Nephron (organoid): ENCODE results near the gene SMOC1.

Source experiments
- H3K27ac Mint-ChIP-seq, 3 experiments: 2 replicates each; pipeline ENCODE4 v1.8.0; 2020; ENCODE audit warnings: mixed read lengths in 3 of 3, mild to moderate bottlenecking in 2 of 3, moderate library complexity in 1 of 3
- H3K27me3 Mint-ChIP-seq: 2 replicates; pipeline ENCODE4 v1.8.0; 2021; ENCODE audit warnings: low read depth, mild to moderate bottlenecking, moderate library complexity, mixed read lengths
- H3K36me3 Mint-ChIP-seq: 2 replicates; pipeline ENCODE4 v1.8.0; 2020; ENCODE audit warnings: low read depth, mixed read lengths
- H3K4me1 Mint-ChIP-seq: 2 replicates; pipeline ENCODE4 v1.8.0; 2020; ENCODE audit warnings: mixed read lengths
- H3K4me3 Mint-ChIP-seq, 3 experiments: 2 replicates each; pipeline ENCODE4 v1.8.0; 2020; ENCODE audit warnings: mild to moderate bottlenecking in 3 of 3, mixed read lengths in 3 of 3, moderate library complexity in 2 of 3
- H3K9me3 Mint-ChIP-seq: 2 replicates; pipeline ENCODE4 v1.8.0; 2020; ENCODE audit warnings: mixed read lengths
- TF ChIP-seq, protein P1 (sequence below), 3 experiments: fragments of 200-600 bp; sonication (generic); IDR thresholded peaks; one replicate each; pipeline ENCODE4 v1.5.0; 2021; ENCODE audit warnings: antibody characterized with exemption in 3 of 3; ENCODE audit not compliant: unreplicated experiment in 3 of 3

The SMOC1 gene

DNA sequence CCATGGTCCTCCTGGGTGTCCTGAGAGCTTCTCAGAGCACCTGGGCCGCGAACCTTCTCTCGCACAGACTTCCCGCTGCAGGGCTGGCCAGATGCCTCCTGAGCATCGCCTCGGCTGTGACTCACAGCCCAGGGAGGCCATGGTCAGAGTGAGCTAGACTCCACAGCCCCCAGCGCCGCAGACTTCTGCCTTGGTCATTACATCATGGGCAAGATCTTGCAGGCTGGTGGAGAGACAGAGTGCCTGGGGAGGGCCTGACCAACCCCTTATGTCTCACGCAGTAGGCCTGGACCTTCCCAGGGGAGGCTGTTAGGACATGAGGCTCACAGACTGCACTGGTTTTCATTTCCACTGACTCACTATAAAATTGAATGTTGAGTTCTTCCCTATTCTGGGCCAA lies 41.8 kb downstream of the SMOC1 start:
- Mint-ChIP-seq H3K9me3 (no peaks in the 10 kb centered on the region), H3K4me3 (no peak overlapping the region), H3K27me3 (peaks cover 17% of the 10 kb centered on the region), H3K4me1 (peaks cover 7% of the 10 kb centered on the region), H3K27ac (no peak overlapping the region), H3K36me3 (no peaks in the 10 kb centered on the region)
- TF ChIP-seq, protein P1, sequence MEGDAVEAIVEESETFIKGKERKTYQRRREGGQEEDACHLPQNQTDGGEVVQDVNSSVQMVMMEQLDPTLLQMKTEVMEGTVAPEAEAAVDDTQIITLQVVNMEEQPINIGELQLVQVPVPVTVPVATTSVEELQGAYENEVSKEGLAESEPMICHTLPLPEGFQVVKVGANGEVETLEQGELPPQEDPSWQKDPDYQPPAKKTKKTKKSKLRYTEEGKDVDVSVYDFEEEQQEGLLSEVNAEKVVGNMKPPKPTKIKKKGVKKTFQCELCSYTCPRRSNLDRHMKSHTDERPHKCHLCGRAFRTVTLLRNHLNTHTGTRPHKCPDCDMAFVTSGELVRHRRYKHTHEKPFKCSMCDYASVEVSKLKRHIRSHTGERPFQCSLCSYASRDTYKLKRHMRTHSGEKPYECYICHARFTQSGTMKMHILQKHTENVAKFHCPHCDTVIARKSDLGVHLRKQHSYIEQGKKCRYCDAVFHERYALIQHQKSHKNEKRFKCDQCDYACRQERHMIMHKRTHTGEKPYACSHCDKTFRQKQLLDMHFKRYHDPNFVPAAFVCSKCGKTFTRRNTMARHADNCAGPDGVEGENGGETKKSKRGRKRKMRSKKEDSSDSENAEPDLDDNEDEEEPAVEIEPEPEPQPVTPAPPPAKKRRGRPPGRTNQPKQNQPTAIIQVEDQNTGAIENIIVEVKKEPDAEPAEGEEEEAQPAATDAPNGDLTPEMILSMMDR (IDR thresholded peaks at IDR 0.05; ENCODE audit: unreplicated experiment in 3 of 3) = no peak

DNA sequence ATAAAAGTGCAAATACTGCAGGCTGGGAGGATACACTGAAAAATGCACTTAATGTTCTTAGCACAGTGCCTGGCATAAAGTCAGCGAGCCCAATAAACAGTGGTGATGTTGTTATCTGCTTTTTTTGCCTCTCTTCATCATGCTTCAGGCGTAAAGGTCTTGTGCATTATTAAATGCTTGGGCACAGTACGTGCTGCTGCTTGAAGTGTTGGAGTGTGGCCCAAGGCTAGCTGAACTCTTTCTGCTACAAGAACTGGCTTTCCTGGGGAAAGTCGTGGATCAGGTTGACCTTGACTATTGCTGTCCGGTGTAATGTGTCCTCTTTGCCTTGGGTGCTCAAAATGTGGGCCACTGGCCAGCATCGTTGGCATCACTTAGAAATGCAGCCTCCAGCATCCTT lies 43.0 kb downstream of the SMOC1 start:
- H3K4me3 Mint-ChIP-seq = no peak overlapping the region

DNA sequence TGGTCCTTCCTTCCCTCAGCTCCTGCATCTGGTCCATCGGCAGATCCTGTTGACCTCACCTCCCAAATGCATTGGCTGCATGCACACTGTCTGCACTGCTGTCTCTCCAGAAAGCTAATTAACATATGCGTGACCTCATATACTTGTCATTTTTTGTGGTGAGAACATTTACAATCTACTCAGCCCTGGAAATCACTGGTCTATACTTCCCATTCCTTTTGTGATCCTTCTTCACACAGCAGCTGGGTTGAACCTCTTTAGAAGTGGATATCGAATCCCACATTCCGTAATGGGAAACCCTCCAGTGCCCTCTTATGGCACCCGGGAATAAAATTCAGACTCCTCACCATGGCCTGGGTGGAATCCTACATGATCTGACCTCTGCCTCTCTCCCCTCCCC lies 45.0 kb downstream of the SMOC1 start:
- TF ChIP-seq, protein P1 (IDR thresholded peaks at IDR 0.05; ENCODE audit: unreplicated experiment in 3 of 3) = no peak
- peaks cover 32% of the 10 kb centered on the region for H3K4me1 Mint-ChIP-seq
- H3K27me3 Mint-ChIP-seq = peaks cover 20% of the 10 kb centered on the region
- no peak overlapping the region for H3K4me3 Mint-ChIP-seq
- no peaks in the 10 kb centered on the region for H3K36me3 Mint-ChIP-seq
- peak overlapping the region in 2 of 3 experiments; percentile 28 to 51 for H3K27ac Mint-ChIP-seq
- no peaks in the 10 kb centered on the region for H3K9me3 Mint-ChIP-seq

More for the DNA sequence above, 43.0 kb downstream of the SMOC1 start:
- Mint-ChIP-seq H3K27me3 (peaks cover 20% of the 10 kb centered on the region), H3K36me3 (no peaks in the 10 kb centered on the region), H3K9me3 (no peaks in the 10 kb centered on the region), H3K27ac (no peak overlapping the region), H3K4me1 (peaks cover 18% of the 10 kb centered on the region)
- TF ChIP-seq, protein P1 (IDR thresholded peaks at IDR 0.05; ENCODE audit: unreplicated experiment in 3 of 3) = no peak

DNA sequence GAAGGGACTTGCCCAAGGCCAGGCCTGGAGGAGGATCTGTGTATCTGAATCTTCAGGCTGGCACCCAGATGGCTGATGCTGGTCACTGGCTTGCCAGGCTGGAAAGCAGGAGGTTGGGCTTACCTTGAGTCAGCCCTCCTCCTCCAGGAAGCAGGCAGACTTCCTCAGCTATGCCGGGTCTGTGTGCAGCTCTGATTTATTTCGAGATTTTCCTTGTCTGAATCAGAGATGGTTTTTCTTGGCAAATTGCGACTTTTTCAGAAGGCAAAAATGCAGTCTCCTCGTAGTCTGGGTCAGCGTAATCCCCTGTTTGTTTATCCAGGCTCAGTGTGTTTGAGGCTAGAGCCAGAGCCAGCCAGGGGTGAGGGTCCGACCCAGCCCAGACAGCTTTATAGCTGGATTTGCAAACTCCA lies 48.9 kb downstream of the SMOC1 start:
- Mint-ChIP-seq H3K36me3 (no peaks in the 10 kb centered on the region), H3K4me3 (no peak overlapping the region), H3K27me3 (peaks cover 32% of the 10 kb centered on the region), H3K9me3 (no peaks in the 10 kb centered on the region), H3K27ac (peak overlapping the region; percentile 39 to 86 (median 49)), H3K4me1 (peaks cover 40% of the 10 kb centered on the region)
- TF ChIP-seq, protein P1 (IDR thresholded peaks at IDR 0.05; ENCODE audit: unreplicated experiment in 3 of 3) = no peak

DNA sequence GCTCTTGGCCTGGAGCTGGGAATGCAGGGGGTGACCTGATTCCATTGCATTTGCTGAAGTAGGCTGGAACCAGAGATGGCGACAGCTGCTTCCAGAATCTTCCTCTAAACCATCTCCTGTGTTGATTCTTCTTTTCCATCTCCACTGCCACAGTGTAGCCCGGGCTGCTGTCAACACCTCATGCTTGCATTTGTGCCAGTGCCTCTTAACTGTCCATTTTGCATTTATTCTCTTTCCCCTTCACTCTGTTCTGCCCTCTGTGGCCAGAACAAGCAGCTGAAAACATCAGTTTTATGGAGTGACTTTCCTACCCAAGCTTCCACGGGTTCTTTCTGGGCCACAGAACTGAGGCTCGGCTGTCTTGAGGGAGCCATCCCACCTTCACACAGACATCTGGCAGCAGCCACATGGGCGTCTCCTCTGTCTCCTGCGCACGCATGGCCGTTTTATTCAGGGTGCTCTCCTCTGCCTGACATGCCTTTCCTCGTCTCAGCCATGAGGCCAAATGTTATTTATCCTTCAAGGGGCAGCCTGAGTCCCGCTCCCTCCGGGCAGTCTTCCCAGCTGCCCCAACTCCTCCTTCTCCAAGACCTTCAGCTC lies 51.7 kb downstream of the SMOC1 start:
- Mint-ChIP-seq H3K36me3 (no peaks in the 10 kb centered on the region), H3K27me3 (peaks cover 30% of the 10 kb centered on the region), H3K4me3 (no peak overlapping the region), H3K27ac (peak overlapping the region in 1 of 3 experiments; percentile 44), H3K4me1 (peaks cover 35% of the 10 kb centered on the region), H3K9me3 (no peaks in the 10 kb centered on the region)
- TF ChIP-seq, protein P1 (IDR thresholded peaks at IDR 0.05; ENCODE audit: unreplicated experiment in 3 of 3) = no peak

DNA sequence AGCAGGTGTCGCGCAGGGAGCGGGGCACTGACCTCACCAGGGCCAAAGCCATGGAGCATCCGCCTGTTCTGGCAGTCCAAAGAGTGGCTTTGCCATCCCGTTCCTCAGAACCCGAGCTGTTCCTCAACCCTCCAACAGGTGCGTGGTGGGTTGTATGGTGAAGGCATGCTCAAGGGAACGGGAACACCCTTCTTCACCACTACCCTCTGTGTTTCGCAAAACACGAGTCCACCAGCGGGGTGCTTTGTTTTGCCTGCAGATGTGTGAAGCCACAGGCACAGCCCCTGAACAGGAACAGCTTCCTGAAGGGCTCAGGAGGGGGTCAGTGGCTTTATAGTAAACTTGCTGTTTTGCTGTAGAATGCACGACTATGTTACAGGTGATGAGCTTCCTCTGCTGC lies 52.7 kb downstream of the SMOC1 start:
- Mint-ChIP-seq H3K4me3 (no peak overlapping the region), H3K36me3 (no peaks in the 10 kb centered on the region), H3K27me3 (peaks cover 34% of the 10 kb centered on the region), H3K27ac (no peak overlapping the region), H3K9me3 (no peaks in the 10 kb centered on the region), H3K4me1 (peaks cover 28% of the 10 kb centered on the region)
- TF ChIP-seq, protein P1 (IDR thresholded peaks at IDR 0.05; ENCODE audit: unreplicated experiment in 3 of 3) = no peak
